Liver (tissue), 9 donors: Measurements from ENCODE around the gene THADA. TPM values are rescaled to one million over a fixed set of nuclear protein-coding genes. Genes with fewer than 3 reads are reported as not detected.

ENCODE experiments used
- DNase-seq: peaks from one replicate; pipeline ENCODE4 v3.0.0-alpha.2; 2017; ENCODE audit warnings: low spot score
- H3K27ac ChIP-seq, 2 donors: one replicate each; pipeline ENCODE4 v1.7.0; 2013; ENCODE audit warnings: inconsistent platforms in 2 of 2, low read length in 2 of 2, control low read depth in 1 of 2, low read depth in 1 of 2, mild to moderate bottlenecking in 1 of 2
- H3K27me3 ChIP-seq, 4 donors: one replicate each; pipeline versions ENCODE4 v1.6.1 to v1.7.0; 2013; ENCODE audit warnings: low read length in 3 of 4, inconsistent platforms in 1 of 4, mild to moderate bottlenecking in 1 of 4, moderate library complexity in 1 of 4; ENCODE audit not compliant: control insufficient read depth in 4 of 4, insufficient read depth in 4 of 4
- H3K36me3 ChIP-seq, 4 donors: one replicate each; pipeline versions ENCODE4 v1.6.1 to v1.7.0; 2013; ENCODE audit warnings: low read length in 3 of 4, mild to moderate bottlenecking in 3 of 4, low read depth in 1 of 4, moderate library complexity in 1 of 4; ENCODE audit not compliant: control insufficient read depth in 4 of 4, insufficient read depth in 3 of 4
- H3K4me1 ChIP-seq, 4 donors: one replicate each; pipeline versions ENCODE4 v1.6.1 to v1.7.0; 2013; ENCODE audit warnings: low read length in 3 of 4, mild to moderate bottlenecking in 3 of 4, moderate library complexity in 1 of 4; ENCODE audit not compliant: control insufficient read depth in 4 of 4, insufficient read depth in 4 of 4
- H3K4me3 ChIP-seq, 3 donors: one replicate each; pipeline versions ENCODE4 v1.6.1 to v1.7.0; 2013; ENCODE audit warnings: low read length in 3 of 3, control low read depth in 1 of 3, low read depth in 1 of 3, mild to moderate bottlenecking in 1 of 3
- H3K9ac ChIP-seq, 2 donors: one replicate each; pipeline ENCODE4 v1.7.0; 2013; ENCODE audit warnings: low read length in 2 of 2, mild to moderate bottlenecking in 2 of 2, moderate library complexity in 2 of 2, control low read depth in 1 of 2, low read depth in 1 of 2
- H3K9me3 ChIP-seq, 4 donors: one replicate each; pipeline versions ENCODE4 v1.6.1 to v1.7.0; 2013; ENCODE audit warnings: low read length in 3 of 4; ENCODE audit not compliant: control insufficient read depth in 4 of 4
- EGR1 ChIP-seq, 2 donors: IDR thresholded peaks; 2 replicates each; pipeline ENCODE4 v1.6.1; 2016 to 2018; ENCODE audit warnings: antibody characterized with exemption in 2 of 2, low read depth in 2 of 2
- FOXA2 ChIP-seq: IDR thresholded peaks from 2 replicates; pipeline ENCODE4 v1.6.1; 2016; ENCODE audit warnings: antibody characterized with exemption
- GABPA ChIP-seq, 2 donors: IDR thresholded peaks in 1 of 2; conservative IDR thresholded peaks in 1 of 2; 2 replicates each; pipeline ENCODE4 v1.6.1; 2016; ENCODE audit warnings: antibody characterized with exemption in 2 of 2, mild to moderate bottlenecking in 1 of 2, moderate library complexity in 1 of 2
- HNF4G ChIP-seq: IDR thresholded peaks from 2 replicates; pipeline ENCODE4 v1.6.1; 2016; ENCODE audit warnings: antibody characterized with exemption
- JUND ChIP-seq, 2 donors: IDR thresholded peaks; 2 replicates each; pipeline ENCODE4 v1.6.1; 2016; ENCODE audit warnings: antibody characterized with exemption in 2 of 2
- NR2F2 ChIP-seq: IDR thresholded peaks from 2 replicates; pipeline ENCODE4 v1.6.1; 2016; ENCODE audit warnings: antibody characterized with exemption
- RXRA ChIP-seq, 2 donors: IDR thresholded peaks; 2 replicates each; pipeline ENCODE4 v1.6.1; 2017 to 2018; ENCODE audit warnings: antibody characterized with exemption in 2 of 2, mild to moderate bottlenecking in 1 of 2
- SP1 ChIP-seq: IDR thresholded peaks from 2 replicates; pipeline ENCODE4 v1.6.1; 2018; ENCODE audit warnings: antibody characterized with exemption, mild to moderate bottlenecking
- TAF1 ChIP-seq: conservative IDR thresholded peaks from 2 replicates; pipeline ENCODE4 v1.6.1; 2016; ENCODE audit warnings: antibody characterized with exemption, mild to moderate bottlenecking
- WGBS: extraction: QIAGEN DNeasy Blood & Tissue Kit; methylation state at CpG from one replicate; pipeline ENCODE4 v1.1.7; 2013; 5-methylcytosine and 5-hydroxymethylcytosine counted together
- polyA plus RNA-seq, 2 donors: library from polyadenylated mRNA; stranded (reverse) in 1 of 2; unstranded in 1 of 2; fragments of 200-250 nt in 1 of 2; fragments of >200 nt in 1 of 2; fragmentation: Nextera tagmentation in 1 of 2; extraction: Ambion mirVana in 1 of 2; gene quantifications; one replicate each; pipeline versions ENCODE4 v1.2.1 to v1.2.3, GENCODE V29; 2013 to 2015
- total RNA-seq, 2 donors: library from RNA; depleted of rRNA; stranded (reverse); fragments of >200 nt; gene quantifications; one replicate each; pipeline ENCODE4 v1.2.3, GENCODE V29; 2014
- TF ChIP-seq, protein P1 (sequence below): IDR thresholded peaks from 2 replicates; pipeline ENCODE4 v1.6.1; 2016; ENCODE audit warnings: antibody characterized with exemption
- TF ChIP-seq, protein P2 (sequence below): fragments of 150-350 bp; IDR thresholded peaks from 2 replicates; pipeline ENCODE4 v1.5.1; 2017; ENCODE audit warnings: improper control_type of control experiment, low read depth, low read length; ENCODE audit not compliant: missing input control
- TF ChIP-seq, protein P3 (sequence below): IDR thresholded peaks from 2 replicates; pipeline ENCODE4 v1.6.1; 2016; ENCODE audit warnings: antibody characterized with exemption
- donor health status: healthy.
- donor health status: healthy.
- donor health status: healthy.
- donor health status: healthy.
- donor health status: healthy.

THADA gene
- total and polyA plus RNA-seq, 4 donors, result 12.0 to 37.2 (median 22.3) TPM

DNA sequence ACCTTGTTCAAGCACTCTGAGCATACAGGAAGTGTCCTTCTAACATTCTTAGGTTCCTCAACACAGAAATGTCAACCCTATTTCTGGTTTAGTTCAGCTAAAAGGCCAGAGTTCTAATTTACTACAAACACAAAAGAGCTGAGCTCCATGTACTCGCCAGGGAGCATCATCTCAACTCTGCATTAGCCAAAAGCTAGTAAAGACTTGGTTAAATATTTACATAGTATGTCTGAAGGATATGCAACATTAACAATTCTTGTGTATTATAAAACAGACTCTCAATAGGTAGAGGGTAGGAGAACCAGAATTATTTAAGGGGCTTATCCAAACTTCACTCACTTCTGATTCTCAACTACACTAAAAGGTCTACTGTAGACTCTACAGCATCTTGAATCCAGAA is 154.6 kb downstream of the THADA start:
- no peak overlapping the region for H3K27ac ChIP-seq
- WGBS, result 80% methylated on average over 1 of the region's 1 CpG
- no peaks in the 10 kb centered on the region for H3K9me3 ChIP-seq
- no peak for DNase-seq
- no peak overlapping the region for H3K4me3 ChIP-seq
- no peak overlapping the region for H3K9ac ChIP-seq
- no peaks in the 10 kb centered on the region for H3K27me3 ChIP-seq
- TF ChIP-seq, protein P1, sequence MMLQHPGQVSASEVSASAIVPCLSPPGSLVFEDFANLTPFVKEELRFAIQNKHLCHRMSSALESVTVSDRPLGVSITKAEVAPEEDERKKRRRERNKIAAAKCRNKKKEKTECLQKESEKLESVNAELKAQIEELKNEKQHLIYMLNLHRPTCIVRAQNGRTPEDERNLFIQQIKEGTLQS, result no peak
- TF ChIP-seq GABPA (IDR thresholded peaks at IDR 0.05 in 1 of 2, conservative IDR thresholded peaks at IDR 0.05 in 1 of 2) (no peak), RXRA (IDR thresholded peaks at IDR 0.05) (no peak), FOXA2 (no peak), HNF4G (no peak), SP1 (no peak)
- TF ChIP-seq, protein P2, sequence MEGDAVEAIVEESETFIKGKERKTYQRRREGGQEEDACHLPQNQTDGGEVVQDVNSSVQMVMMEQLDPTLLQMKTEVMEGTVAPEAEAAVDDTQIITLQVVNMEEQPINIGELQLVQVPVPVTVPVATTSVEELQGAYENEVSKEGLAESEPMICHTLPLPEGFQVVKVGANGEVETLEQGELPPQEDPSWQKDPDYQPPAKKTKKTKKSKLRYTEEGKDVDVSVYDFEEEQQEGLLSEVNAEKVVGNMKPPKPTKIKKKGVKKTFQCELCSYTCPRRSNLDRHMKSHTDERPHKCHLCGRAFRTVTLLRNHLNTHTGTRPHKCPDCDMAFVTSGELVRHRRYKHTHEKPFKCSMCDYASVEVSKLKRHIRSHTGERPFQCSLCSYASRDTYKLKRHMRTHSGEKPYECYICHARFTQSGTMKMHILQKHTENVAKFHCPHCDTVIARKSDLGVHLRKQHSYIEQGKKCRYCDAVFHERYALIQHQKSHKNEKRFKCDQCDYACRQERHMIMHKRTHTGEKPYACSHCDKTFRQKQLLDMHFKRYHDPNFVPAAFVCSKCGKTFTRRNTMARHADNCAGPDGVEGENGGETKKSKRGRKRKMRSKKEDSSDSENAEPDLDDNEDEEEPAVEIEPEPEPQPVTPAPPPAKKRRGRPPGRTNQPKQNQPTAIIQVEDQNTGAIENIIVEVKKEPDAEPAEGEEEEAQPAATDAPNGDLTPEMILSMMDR, result no peak
- peaks cover 0 to 12% (median 4%) of the 10 kb centered on the region in 4 donors for H3K4me1 ChIP-seq
- no peaks in the 10 kb centered on the region for H3K36me3 ChIP-seq

DNA sequence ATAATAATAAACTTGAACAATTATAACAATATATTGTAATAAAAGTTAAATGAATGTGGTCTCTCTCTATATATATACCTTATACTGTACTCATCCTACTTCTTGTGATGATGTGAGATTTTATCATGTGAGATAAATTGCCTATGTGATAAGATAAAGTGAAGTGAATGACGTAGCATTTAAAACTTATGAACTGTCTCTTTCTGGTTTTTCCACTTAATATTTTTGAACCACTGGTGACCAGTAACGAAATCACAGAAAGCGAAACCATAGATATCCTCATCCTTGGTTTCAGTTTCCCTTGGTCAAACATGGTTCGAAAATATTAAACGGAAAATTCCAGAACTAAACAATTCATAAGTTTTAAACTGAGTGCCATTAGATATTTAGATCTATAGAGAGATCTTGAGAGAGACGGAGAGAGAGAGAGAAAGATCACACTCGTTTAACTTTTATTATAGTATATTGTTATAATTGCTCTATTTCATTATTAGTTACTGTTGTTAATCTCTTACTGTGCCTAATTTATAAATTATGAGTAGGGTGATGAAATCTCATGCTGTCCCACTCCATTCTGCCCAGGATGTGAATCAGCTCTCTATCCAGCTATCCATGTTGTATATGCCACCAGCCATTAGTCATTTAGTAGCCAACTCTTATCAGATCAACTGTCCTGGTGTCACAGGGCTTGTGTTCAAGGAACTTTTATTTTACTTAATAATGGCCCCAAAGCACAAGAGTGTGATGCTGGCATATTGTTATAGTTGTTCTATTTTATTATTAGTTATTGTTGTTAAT is 156.8 kb downstream of the THADA start:
- TF ChIP-seq NR2F2 (no peak), SP1 (no peak), RXRA (IDR thresholded peaks at IDR 0.05) (no peak)
- TF ChIP-seq, protein P1, result no peak
- TF ChIP-seq, protein P2, result no peak
- no peaks in the 10 kb centered on the region for H3K27me3 ChIP-seq
- DNase-seq, result no peak
- 65% methylated on average over 7 of the region's 7 CpGs for WGBS
- H3K9ac ChIP-seq, result no peak overlapping the region
- no peak overlapping the region for H3K4me3 ChIP-seq
- no peaks in the 10 kb centered on the region for H3K9me3 ChIP-seq
- peaks cover 0 to 12% (median 4%) of the 10 kb centered on the region in 4 donors for H3K4me1 ChIP-seq
- H3K27ac ChIP-seq, result no peak overlapping the region
- no peaks in the 10 kb centered on the region for H3K36me3 ChIP-seq

DNA sequence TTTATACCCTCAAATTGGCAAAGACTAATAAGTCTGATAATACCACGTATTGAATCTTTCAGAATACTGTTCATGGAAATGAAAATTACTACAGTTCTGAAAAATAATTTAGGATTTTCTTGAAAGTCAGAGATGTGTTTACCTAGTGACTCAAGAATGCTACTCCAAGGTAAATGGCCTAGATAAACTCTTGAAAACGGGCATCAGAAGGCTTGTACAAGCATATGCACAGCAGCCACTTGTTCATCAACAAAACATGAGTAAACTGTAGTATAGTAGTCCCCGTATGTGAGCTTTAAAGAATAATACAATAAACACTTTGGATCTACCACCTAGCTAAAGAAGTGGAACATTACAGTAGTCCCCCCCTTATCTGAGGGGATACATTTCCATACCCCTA is 157.5 kb downstream of the THADA start:
- Histone ChIP-seq H3K4me3 (no peak overlapping the region), H3K27ac (no peak overlapping the region)
- TF ChIP-seq FOXA2 (no peak), NR2F2 (no peak), SP1 (no peak), TAF1 (no peak), JUND (IDR thresholded peaks at IDR 0.05) (no peak), GABPA (IDR thresholded peaks at IDR 0.05 in 1 of 2, conservative IDR thresholded peaks at IDR 0.05 in 1 of 2) (no peak), EGR1 (IDR thresholded peaks at IDR 0.05; ENCODE audit: low read depth in 2 of 2) (no peak)
- TF ChIP-seq, protein P1, result no peak
- TF ChIP-seq, protein P3, sequence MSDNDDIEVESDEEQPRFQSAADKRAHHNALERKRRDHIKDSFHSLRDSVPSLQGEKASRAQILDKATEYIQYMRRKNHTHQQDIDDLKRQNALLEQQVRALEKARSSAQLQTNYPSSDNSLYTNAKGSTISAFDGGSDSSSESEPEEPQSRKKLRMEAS, result no peak

More for the DNA sequence above, 157.5 kb downstream of the THADA start:
- Histone ChIP-seq H3K27me3 (no peaks in the 10 kb centered on the region), H3K4me1 (peaks cover 0 to 12% (median 4%) of the 10 kb centered on the region in 4 donors), H3K9ac (no peak overlapping the region), H3K9me3 (no peaks in the 10 kb centered on the region), H3K36me3 (no peaks in the 10 kb centered on the region)
- 92% methylated on average over 3 of the region's 3 CpGs for WGBS
- no peak for DNase-seq
